ENCODE measurements around the gene PIGM.
A peak's percentile ranks its signal among the peaks of the same experiment; 100 is the strongest.

Gene PIGM

DNA sequence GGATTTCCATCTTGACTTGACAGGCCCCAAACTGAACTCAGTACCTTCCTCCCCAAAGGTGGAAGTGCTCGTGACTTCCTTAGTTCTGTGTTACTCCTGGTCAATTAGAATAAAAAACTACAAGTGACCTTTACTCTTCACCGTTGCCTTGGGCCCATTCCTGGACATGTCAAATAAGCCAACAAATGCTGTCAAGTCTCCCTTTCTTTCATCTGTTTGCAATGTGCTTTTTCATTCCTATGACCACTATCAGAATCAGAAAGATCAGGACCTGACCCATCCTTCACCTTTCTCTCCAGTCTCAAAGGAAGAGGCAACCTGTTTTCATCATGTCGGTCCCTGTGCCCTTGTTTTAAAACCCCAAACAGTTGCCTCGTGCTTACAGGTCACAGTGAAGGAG is 43.1 kb upstream of the PIGM start:
- Histone ChIP-seq H3K4me3 (IDR thresholded peaks at IDR 0.05; ENCODE audit: insufficient read depth, low read depth, low read length) (no peak overlapping the region), H3K79me2 (ENCODE audit: insufficient read depth, low read depth) (no peaks in the 10 kb centered on the region), H3K36me3 (ENCODE audit: insufficient read depth) (no peaks in the 10 kb centered on the region), H3K4me1 (ENCODE audit: low read depth, poor library complexity, severe bottlenecking) (peaks cover 40% of the 10 kb centered on the region), H2AFZ (ENCODE audit: low read depth) (no peak overlapping the region), H3K27me3 (ENCODE audit: insufficient read depth, low read depth) (peaks cover 6% of the 10 kb centered on the region; the same call in 1 of the 2 replicates), H3K4me2 (no peak overlapping the region), H3K9ac (no peak overlapping the region), H4K20me1 (ENCODE audit: insufficient read depth) (no peaks in the 10 kb centered on the region), H3K27ac (no peak overlapping the region)
- TF ChIP-seq CTCF (conservative IDR thresholded peaks at IDR 0.05; ENCODE audit: low read depth, low read length) = no peak

DNA sequence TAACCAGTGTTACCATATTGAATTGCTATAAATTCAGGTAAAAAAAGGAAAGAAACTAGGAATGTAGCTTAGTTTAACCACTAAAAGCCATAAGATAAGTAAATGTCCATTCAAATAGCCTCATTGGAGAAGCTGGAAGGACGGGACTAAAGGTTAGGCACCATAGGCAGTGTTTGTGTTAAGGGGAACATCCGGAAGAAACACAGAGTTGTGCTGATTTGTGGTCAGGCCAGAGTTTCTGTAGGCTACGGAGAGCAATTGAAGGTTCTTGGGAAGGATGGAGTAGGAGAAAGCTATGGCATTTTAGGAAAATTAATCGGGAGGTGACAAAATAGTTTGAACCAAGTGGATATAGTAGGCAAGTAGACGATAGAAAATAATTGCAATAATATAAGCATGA is 39.5 kb upstream of the PIGM start:
- H3K9ac ChIP-seq = no peak overlapping the region
- H3K36me3 ChIP-seq (ENCODE audit: insufficient read depth) = no peaks in the 10 kb centered on the region
- H3K79me2 ChIP-seq (ENCODE audit: insufficient read depth, low read depth) = no peaks in the 10 kb centered on the region
- peak overlapping the region; percentile 32; the same call in 1 of the 2 replicates for H2AFZ ChIP-seq (ENCODE audit: low read depth)
- TF ChIP-seq CTCF (conservative IDR thresholded peaks at IDR 0.05; ENCODE audit: low read depth, low read length) = no peak
- peak overlapping the region; percentile 62; the same call in 1 of the 2 replicates for H3K27ac ChIP-seq
- peak overlapping the region; percentile 8 for H3K4me3 ChIP-seq (IDR thresholded peaks at IDR 0.05; ENCODE audit: insufficient read depth, low read depth, low read length)
- no peaks in the 10 kb centered on the region for H3K27me3 ChIP-seq (ENCODE audit: insufficient read depth, low read depth)
- H3K4me2 ChIP-seq = peak overlapping the region; percentile 35
- H3K4me1 ChIP-seq (ENCODE audit: low read depth, poor library complexity, severe bottlenecking) = peaks cover 32% of the 10 kb centered on the region
- H4K20me1 ChIP-seq (ENCODE audit: insufficient read depth) = no peaks in the 10 kb centered on the region

DNA sequence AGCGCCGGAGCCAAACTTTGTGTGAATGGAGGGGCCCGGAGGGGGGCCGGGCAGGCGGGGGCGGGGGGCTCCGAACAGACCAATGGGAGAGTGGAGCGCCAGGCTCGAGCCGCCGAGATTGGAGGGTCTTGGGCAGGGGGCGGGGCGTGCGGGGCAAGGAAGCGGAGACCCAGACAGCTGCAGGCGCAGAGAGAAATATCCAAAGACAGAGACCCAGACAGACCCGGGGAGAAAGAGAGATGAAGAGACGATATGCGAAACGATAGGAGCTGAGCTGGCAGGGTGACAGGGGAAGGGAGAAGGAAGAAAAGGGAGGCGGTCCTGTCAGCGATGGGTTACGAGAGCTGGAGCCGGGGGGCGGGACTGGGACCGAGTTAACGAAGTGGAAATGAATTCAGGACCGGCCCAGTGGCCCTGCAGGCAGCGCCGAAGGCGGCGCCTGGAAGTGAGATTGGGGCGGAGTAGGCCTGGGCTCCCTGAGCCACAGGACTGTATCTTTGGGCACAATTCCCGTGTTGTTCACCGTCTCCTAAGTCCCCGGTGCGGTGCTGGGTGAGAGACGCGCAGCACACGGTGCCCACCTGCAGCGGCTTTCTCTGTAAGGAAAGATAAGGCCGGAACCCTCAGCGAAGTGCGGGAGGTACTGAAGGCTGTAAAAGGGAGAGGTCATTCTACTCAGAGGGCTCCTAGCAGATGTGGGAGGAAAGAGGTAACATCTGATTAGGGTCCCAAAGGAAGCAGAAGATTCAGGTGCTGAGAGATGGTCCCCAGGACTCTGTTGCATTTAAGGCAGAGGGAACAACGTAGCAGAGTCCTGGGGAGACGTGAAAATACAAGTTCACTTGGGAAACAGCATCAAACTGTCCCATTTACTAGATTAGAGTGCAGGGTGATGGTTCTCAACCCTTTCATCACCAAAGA is 38.7 kb upstream of the PIGM start:
- H3K79me2 ChIP-seq (ENCODE audit: insufficient read depth, low read depth) = no peaks in the 10 kb centered on the region
- peaks cover 32% of the 10 kb centered on the region for H3K4me1 ChIP-seq (ENCODE audit: low read depth, poor library complexity, severe bottlenecking)
- no peak for TF ChIP-seq CTCF (conservative IDR thresholded peaks at IDR 0.05; ENCODE audit: low read depth, low read length)
- H3K27me3 ChIP-seq (ENCODE audit: insufficient read depth, low read depth) = no peaks in the 10 kb centered on the region
- H3K4me3 ChIP-seq (IDR thresholded peaks at IDR 0.05; ENCODE audit: insufficient read depth, low read depth, low read length) = peak overlapping the region; percentile 8
- no peaks in the 10 kb centered on the region for H3K36me3 ChIP-seq (ENCODE audit: insufficient read depth)
- H2AFZ ChIP-seq (ENCODE audit: low read depth) = peak overlapping the region; percentile 19; the same call in 1 of the 2 replicates
- peak overlapping the region; percentile 35 for H3K4me2 ChIP-seq
- H4K20me1 ChIP-seq (ENCODE audit: insufficient read depth) = no peaks in the 10 kb centered on the region
- no peak overlapping the region for H3K27ac ChIP-seq
- H3K9ac ChIP-seq = no peak overlapping the region

DNA sequence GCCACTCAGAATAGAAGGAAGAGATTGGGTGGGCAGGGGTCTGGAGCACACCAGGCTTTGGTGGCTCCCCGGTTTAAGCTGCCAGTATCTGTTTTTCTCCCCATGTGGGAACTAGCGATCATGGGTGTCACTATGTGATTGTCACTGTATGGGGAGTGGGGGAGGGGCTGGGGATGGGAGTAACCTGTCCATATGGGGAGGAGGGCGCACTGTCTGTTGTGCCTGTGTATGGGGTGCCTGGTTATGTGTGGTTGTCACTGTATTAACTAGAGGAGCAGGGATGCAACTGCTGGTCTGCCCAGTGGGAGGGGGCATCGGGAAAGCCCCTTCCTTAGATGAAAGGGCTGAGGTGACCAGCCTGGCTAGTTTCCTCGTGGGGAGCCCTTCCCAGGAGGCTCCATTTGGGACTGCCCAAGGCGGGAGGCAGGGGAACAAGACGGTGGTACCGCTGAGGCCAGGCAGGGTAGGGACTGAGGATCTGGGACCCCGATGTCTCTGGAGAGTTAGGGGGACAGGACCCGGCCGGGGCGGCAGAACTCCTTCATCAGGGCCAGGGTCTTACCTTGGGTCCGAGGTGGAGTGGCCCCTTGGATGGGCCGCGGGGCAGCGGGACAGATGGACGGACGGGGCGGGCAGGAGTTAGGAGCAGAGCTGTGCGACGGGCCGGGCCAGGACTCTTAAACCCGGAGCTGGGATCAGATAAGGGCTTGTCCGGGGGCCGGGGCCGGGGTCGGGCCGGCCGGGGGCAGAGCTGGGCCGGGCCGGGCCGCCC is 37.9 kb upstream of the PIGM start, which contains the start of gene KCNJ10:
TSS of gene KCNJ10 (minus strand) at position 701 of the 772 bp plus-strand sequence. CDS start 27,628 bp downstream, outside the sequence.
- Histone ChIP-seq H3K79me2 (ENCODE audit: insufficient read depth, low read depth) (no peaks in the 10 kb centered on the region), H3K36me3 (ENCODE audit: insufficient read depth) (no peaks in the 10 kb centered on the region), H2AFZ (ENCODE audit: low read depth) (peak within 1 kb of the TSS; percentile 19; the same call in 1 of the 2 replicates), H3K4me3 (IDR thresholded peaks at IDR 0.05; ENCODE audit: insufficient read depth, low read depth, low read length) (peak within 1 kb of the TSS; percentile 8), H3K27ac (no peak within 1 kb of the TSS), H3K4me2 (peak within 1 kb of the TSS; percentile 35), H3K4me1 (ENCODE audit: low read depth, poor library complexity, severe bottlenecking) (peaks cover 32% of the 10 kb centered on the region), H4K20me1 (ENCODE audit: insufficient read depth) (no peaks in the 10 kb centered on the region), H3K9ac (no peak within 1 kb of the TSS), H3K27me3 (ENCODE audit: insufficient read depth, low read depth) (no peaks in the 10 kb centered on the region)
- no peak for TF ChIP-seq CTCF (conservative IDR thresholded peaks at IDR 0.05; ENCODE audit: low read depth, low read length)

Data from KMS-11 (cell line).